ENCODE data around the gene IGLL5. TPM values are rescaled to one million over a fixed set of nuclear protein-coding genes. Genes with fewer than 3 reads are reported as not detected.

The IGLL5 gene
- polyA plus RNA-seq, 2 of the 4 experiments (the other 2 are of a cell fraction) = not detected

DNA sequence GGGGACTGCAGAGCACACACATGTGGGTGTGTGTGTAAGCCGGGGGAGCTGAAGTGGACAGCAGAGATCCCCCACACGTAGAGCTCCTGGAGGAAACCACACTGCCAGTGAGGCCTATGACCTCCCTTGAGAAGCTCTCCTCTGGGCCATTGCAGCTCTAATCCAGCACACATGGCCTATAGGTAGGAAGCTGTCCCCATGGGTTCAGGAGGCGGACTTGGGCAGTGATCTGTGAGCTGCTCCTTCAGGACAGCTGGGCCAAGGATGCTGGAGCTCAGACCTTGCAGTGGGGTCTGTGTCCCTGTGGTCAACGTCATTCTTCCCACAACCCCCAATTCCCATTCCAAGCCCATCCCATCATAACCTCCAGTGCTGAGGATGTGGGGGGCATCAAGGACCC, 29.8 kb downstream of the IGLL5 start:
- no peak for ATAC-seq
- FAIRE-seq = no peak
- H3K4me2 ChIP-seq = no peak overlapping the region
- CTCF ChIA-PET = interaction anchor here (0.8 to 2.0 kb wide), 3 partner anchors 39 to 130 kb away, joined by 4 to 6 read pairs (median 4); no protein-coding TSS in a partner anchor
- H3K4me1 ChIP-seq = no peaks in the 10 kb centered on the region
- WGBS (ENCODE audit: missing lambda C conversion rate) = 41% methylated on average over 2 of the region's 4 CpGs
- H3K4me3 ChIP-seq = no peak overlapping the region
- H3K9me3 ChIP-seq = no peaks in the 10 kb centered on the region
- no peak overlapping the region for H3K27ac ChIP-seq
- TF ChIP-seq MAFK (IDR thresholded peaks at IDR 0.05; ENCODE audit: partially characterized antibody) (no peak), FOXS1 (CRISPR knock-in tag; IDR thresholded peaks at IDR 0.05) (no peak), RARB (CRISPR knock-in tag; IDR thresholded peaks at IDR 0.05) (no peak), CHD4 (IDR thresholded peaks at IDR 0.05; ENCODE audit: borderline replicate concordance) (no peak), HDAC2 (IDR thresholded peaks at IDR 0.05) (no peak)
- POLR2A ChIA-PET = no interaction called here
- no peak for DNase-seq (ENCODE audit: low read depth in 1 of 2, low spot score in 1 of 2)

DNA sequence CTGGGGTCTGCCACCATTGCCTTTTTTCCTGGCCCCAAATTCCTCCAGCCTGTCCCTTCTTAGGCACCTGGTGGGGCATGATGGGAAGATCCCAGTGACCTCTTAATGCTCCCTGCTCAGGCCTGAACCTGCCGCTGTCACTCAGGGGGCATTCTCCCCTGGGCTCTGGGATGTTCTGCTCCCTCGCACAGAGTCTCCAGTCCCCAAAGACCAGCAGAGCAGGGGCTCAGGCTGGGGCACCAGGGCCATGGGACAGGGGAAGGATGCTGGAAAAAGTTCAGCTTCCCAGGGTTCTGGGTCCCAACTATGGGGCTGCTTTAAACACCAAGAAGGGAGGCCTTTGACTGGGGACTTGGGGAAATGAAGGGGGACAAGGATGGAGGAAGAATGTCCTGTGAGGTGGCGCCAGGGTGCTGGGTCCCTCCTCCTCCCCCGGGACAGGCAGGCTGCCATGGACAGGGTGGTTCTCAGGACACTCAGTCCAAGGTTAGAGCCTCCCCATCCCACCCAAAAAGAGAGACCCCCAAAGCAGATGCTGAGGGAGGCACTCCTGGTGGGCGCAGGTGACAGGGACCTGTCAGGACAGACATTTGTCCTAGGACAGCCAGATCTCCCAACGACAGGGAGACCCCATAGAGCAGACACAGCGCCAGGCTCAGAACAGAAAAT, 30.8 kb downstream of the IGLL5 start:
- Histone ChIP-seq H3K4me1 (no peaks in the 10 kb centered on the region), H3K4me2 (no peak overlapping the region), H3K4me3 (no peak overlapping the region), H3K9me3 (no peaks in the 10 kb centered on the region), H3K27ac (no peak overlapping the region)
- ATAC-seq (no peak), FAIRE-seq (no peak), DNase-seq (ENCODE audit: low read depth in 1 of 2, low spot score in 1 of 2) (no peak)
- TF ChIP-seq SMC3 (IDR thresholded peaks at IDR 0.05) (no peak), FOXS1 (CRISPR knock-in tag; IDR thresholded peaks at IDR 0.05) (no peak), NR3C1 (IDR thresholded peaks at IDR 0.05) (no peak)
- TF ChIP-seq, protein P1, sequence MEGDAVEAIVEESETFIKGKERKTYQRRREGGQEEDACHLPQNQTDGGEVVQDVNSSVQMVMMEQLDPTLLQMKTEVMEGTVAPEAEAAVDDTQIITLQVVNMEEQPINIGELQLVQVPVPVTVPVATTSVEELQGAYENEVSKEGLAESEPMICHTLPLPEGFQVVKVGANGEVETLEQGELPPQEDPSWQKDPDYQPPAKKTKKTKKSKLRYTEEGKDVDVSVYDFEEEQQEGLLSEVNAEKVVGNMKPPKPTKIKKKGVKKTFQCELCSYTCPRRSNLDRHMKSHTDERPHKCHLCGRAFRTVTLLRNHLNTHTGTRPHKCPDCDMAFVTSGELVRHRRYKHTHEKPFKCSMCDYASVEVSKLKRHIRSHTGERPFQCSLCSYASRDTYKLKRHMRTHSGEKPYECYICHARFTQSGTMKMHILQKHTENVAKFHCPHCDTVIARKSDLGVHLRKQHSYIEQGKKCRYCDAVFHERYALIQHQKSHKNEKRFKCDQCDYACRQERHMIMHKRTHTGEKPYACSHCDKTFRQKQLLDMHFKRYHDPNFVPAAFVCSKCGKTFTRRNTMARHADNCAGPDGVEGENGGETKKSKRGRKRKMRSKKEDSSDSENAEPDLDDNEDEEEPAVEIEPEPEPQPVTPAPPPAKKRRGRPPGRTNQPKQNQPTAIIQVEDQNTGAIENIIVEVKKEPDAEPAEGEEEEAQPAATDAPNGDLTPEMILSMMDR (IDR thresholded peaks at IDR 0.05) = no peak
- CTCF ChIA-PET = no interaction called here
- POLR2A ChIA-PET = no interaction called here
- WGBS (ENCODE audit: missing lambda C conversion rate) = 47% methylated on average over 5 of the region's 7 CpGs

DNA sequence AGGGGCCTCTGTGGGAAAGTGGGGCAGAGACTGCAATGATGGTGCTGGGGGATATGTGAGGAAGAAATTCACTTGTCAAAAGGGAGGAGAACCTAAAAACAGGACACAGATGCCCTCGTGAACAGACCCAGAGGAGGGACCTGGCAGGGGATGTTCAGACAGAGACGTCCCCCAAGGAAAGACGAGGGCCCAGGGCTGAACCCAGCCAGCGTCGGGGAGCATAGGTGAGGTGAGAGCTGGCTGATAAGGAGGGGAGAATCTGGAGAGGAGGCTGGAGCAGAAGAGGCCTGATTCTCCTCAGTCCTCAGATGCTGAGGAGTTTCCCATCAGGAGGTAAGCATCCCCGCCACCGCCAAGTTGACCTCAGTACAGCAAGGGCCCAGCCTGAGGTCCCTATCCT, 31.4 kb downstream of the IGLL5 start:
- TF ChIP-seq CHD2 (IDR thresholded peaks at IDR 0.05; ENCODE audit: low read length, partially characterized antibody) = no peak
- CTCF ChIA-PET = no interaction called here
- no peak overlapping the region for H3K4me3 ChIP-seq
- FAIRE-seq (no peak), ATAC-seq (no peak), DNase-seq (ENCODE audit: low read depth in 1 of 2, low spot score in 1 of 2) (no peak)
- H3K4me1 ChIP-seq = no peaks in the 10 kb centered on the region
- POLR2A ChIA-PET = no interaction called here
- H3K27ac ChIP-seq = no peak overlapping the region
- H3K9me3 ChIP-seq = no peaks in the 10 kb centered on the region
- 61% methylated on average over 5 of the region's 7 CpGs for whole genome bisulfite sequencing (ENCODE audit: missing lambda C conversion rate)
- H3K4me2 ChIP-seq = no peak overlapping the region

DNA sequence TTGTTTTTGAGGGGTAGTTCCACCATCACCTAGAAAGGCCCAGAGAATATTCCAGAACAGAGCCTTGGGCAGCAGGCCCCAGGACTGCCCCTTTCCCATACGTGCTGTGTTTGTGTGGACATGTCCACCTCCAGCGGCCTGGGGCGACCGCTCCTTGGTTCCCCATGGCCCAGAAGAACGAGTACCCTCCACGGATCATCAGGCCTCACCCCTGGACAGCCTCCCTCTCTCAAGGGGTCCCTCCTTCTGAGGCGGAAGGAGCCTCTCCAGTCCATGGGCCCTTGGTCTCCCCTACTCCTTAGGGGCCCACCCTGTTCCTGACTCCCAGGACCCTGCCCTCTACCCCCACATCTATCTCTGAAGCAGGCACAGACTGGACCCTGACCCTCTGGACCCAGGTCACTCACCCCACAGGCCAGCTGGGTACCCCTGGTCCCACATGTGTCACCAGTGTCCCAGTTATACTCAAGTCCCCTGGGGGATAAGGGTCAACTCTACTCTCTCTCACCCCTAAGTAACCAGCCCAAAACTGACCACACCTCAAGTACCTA, 32.6 kb downstream of the IGLL5 start:
- POLR2A ChIA-PET = no interaction called here
- H3K27ac ChIP-seq = no peak overlapping the region
- no peak for DNase-seq (ENCODE audit: low read depth in 1 of 2, low spot score in 1 of 2)
- FAIRE-seq = no peak
- WGBS (ENCODE audit: missing lambda C conversion rate) = 100% methylated on average over 2 of the region's 7 CpGs
- no peak overlapping the region for H3K4me2 ChIP-seq
- no peak overlapping the region for H3K4me3 ChIP-seq
- no peaks in the 10 kb centered on the region for H3K9me3 ChIP-seq
- TF ChIP-seq, protein P2, sequence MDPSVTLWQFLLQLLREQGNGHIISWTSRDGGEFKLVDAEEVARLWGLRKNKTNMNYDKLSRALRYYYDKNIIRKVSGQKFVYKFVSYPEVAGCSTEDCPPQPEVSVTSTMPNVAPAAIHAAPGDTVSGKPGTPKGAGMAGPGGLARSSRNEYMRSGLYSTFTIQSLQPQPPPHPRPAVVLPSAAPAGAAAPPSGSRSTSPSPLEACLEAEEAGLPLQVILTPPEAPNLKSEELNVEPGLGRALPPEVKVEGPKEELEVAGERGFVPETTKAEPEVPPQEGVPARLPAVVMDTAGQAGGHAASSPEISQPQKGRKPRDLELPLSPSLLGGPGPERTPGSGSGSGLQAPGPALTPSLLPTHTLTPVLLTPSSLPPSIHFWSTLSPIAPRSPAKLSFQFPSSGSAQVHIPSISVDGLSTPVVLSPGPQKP (IDR thresholded peaks at IDR 0.05; ENCODE audit: low read depth, low read length) = no peak
- TF ChIP-seq, protein P3, sequence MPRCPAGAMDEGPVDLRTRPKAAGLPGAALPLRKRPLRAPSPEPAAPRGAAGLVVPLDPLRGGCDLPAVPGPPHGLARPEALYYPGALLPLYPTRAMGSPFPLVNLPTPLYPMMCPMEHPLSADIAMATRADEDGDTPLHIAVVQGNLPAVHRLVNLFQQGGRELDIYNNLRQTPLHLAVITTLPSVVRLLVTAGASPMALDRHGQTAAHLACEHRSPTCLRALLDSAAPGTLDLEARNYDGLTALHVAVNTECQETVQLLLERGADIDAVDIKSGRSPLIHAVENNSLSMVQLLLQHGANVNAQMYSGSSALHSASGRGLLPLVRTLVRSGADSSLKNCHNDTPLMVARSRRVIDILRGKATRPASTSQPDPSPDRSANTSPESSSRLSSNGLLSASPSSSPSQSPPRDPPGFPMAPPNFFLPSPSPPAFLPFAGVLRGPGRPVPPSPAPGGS (IDR thresholded peaks at IDR 0.05) = no peak
- TF ChIP-seq JUNB (IDR thresholded peaks at IDR 0.05) (no peak), RARB (CRISPR knock-in tag; IDR thresholded peaks at IDR 0.05) (no peak), RFX5 (IDR thresholded peaks at IDR 0.05) (no peak), KDM5A (IDR thresholded peaks at IDR 0.05) (no peak), MYC (IDR thresholded peaks at IDR 0.05; ENCODE audit: borderline replicate concordance, low read length) (no peak), EP300 (IDR thresholded peaks at IDR 0.05) (no peak)
- TF ChIP-seq, protein P4, sequence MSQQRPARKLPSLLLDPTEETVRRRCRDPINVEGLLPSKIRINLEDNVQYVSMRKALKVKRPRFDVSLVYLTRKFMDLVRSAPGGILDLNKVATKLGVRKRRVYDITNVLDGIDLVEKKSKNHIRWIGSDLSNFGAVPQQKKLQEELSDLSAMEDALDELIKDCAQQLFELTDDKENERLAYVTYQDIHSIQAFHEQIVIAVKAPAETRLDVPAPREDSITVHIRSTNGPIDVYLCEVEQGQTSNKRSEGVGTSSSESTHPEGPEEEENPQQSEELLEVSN (IDR thresholded peaks at IDR 0.05; ENCODE audit: borderline replicate concordance, low read depth) = no peak
- TF ChIP-seq, protein P1 (IDR thresholded peaks at IDR 0.05) = no peak
- ATAC-seq = no peak
- no peaks in the 10 kb centered on the region for H3K4me1 ChIP-seq
- CTCF ChIA-PET = interaction anchor here (2.1 kb wide), 1 partner anchor 72 kb away, joined by 5 read pairs; no protein-coding TSS in a partner anchor

Measured in A549 (cell line).